Measurements from ENCODE around the gene CBX1. TPM values are rescaled to one million over a fixed set of nuclear protein-coding genes. Genes with fewer than 3 reads are reported as not detected.

CBX1 gene
- polyA plus RNA-seq, 2 of the 4 experiments (the other 2 are of a cell fraction): 84.4 to 173 TPM

GRCh38 chr17:48047741-48048383 is 53.4 kb downstream of the CBX1 start, which contains the start of gene NFE2L1 (continued):
- TF ChIP-seq CTCF (IDR thresholded peaks at IDR 0.05) (no peak), TP53 (CRISPR knock-in tag; IDR thresholded peaks at IDR 0.05) (peak; percentile 96), PHF8 (IDR thresholded peaks at IDR 0.05; ENCODE audit: borderline replicate concordance, low read depth) (peak; percentile 81), HES2 (IDR thresholded peaks at IDR 0.05) (no peak), NPAS2 (CRISPR knock-in tag; IDR thresholded peaks at IDR 0.05; ENCODE audit: borderline replicate concordance) (peak; percentile 54; the same call in 1 of the 2 replicates), HOXA7 (CRISPR knock-in tag; IDR thresholded peaks at IDR 0.05) (peak; percentile 95), E2F6 (IDR thresholded peaks at IDR 0.05; ENCODE audit: borderline replicate concordance, low read depth) (peak; percentile 100), RFX5 (IDR thresholded peaks at IDR 0.05) (peak; percentile 77), USF2 (IDR thresholded peaks at IDR 0.05) (peak; percentile 62), RAD21 (conservative IDR thresholded peaks at IDR 0.05 in 1 of 2, IDR thresholded peaks at IDR 0.05 in 1 of 2) (no peak), FOXS1 (CRISPR knock-in tag; IDR thresholded peaks at IDR 0.05) (peak; percentile 91), ZNF302 (CRISPR knock-in tag; IDR thresholded peaks at IDR 0.05) (no peak), HMGXB4 (CRISPR knock-in tag; IDR thresholded peaks at IDR 0.05; ENCODE audit: borderline replicate concordance) (peak; percentile 97), ESRRA (IDR thresholded peaks at IDR 0.05; ENCODE audit: borderline replicate concordance, low read length) (no peak), MAFK (IDR thresholded peaks at IDR 0.05; ENCODE audit: partially characterized antibody) (peak; percentile 81), MYC (IDR thresholded peaks at IDR 0.05; ENCODE audit: borderline replicate concordance, low read length) (peak; percentile 99), HDAC2 (IDR thresholded peaks at IDR 0.05) (no peak), SMC3 (IDR thresholded peaks at IDR 0.05) (no peak), EHF (CRISPR knock-in tag; IDR thresholded peaks at IDR 0.05) (peak; percentile 97), ZSCAN20 (CRISPR knock-in tag; IDR thresholded peaks at IDR 0.05) (peak; percentile 86), RCOR1 (IDR thresholded peaks at IDR 0.05; ENCODE audit: low read depth, low read length) (no peak), ELK1 (IDR thresholded peaks at IDR 0.05; ENCODE audit: low read depth, low read length) (no peak), NR3C1 (IDR thresholded peaks at IDR 0.05) (no peak), REST (IDR thresholded peaks at IDR 0.05) (no peak; the same call in 1 of the 2 replicates), NFE2L2 (conservative IDR thresholded peaks at IDR 0.05; ENCODE audit: low read length) (peak; percentile 46; the same call in 1 of the 2 replicates), RARB (CRISPR knock-in tag; IDR thresholded peaks at IDR 0.05) (peak; percentile 90), POLR2AphosphoS2 (conservative IDR thresholded peaks at IDR 0.05; ENCODE audit: low read length) (no peak), FOSL2 (IDR thresholded peaks at IDR 0.05) (no peak), FOSL2 (CRISPR knock-in tag; IDR thresholded peaks at IDR 0.05) (0 out of 2 replicates have a peak, but pooled peaks have one; percentile 7), CBX8 (IDR thresholded peaks at IDR 0.05) (no peak), PBX3 (IDR thresholded peaks at IDR 0.05) (peak; percentile 99)

All from A549 (cell line).